Stimulated activated CD8-positive, alpha-beta memory T cell treated with anti-CD3 and anti-CD28 coated beads, Interleukin-4, amount 100 ng/mL, for 48 hours (primary cell): ENCODE data around the gene GTPBP2.
A peak's percentile ranks its signal among the peaks of the same experiment; 100 is the strongest.

Experiments
- DNase-seq: peaks from one replicate; pipeline ENCODE4 v3.0.0-alpha.2; 2020

The GTPBP2 gene

DNA sequence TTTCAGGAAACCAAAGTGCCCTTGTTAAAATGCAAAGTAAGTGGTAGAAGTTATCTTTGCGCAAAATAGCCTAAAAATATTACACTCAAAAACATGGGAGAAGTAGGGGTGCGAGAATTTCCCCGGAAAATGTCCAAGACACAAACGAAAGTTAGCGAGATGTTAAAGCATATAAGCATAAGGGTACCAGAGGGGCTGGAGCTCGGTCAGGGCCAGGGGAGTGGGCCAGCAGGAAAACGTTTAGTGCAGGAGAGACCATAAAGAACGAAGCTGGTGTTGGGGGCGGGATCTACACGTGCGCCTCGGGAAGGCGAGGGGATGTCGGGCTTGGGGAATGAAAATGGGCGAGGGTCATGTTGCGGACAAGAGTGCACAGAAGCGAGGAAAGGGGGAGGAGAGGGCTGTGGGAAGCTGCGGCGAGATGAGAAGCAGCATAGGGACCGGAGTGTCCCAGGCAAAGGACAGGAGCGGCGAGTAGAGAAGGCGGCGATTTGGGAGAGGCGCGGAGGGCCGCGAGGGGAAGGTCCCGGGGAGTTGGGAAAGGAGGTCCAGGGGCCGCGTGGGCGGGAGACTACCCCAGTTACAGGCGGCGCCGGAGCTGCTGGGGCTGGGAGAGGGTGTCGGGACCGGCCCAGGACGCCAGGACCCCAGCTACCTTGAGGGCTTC lies 53.8 kb downstream of the GTPBP2 start:
- peak; percentile 69 for DNase-seq

DNA sequence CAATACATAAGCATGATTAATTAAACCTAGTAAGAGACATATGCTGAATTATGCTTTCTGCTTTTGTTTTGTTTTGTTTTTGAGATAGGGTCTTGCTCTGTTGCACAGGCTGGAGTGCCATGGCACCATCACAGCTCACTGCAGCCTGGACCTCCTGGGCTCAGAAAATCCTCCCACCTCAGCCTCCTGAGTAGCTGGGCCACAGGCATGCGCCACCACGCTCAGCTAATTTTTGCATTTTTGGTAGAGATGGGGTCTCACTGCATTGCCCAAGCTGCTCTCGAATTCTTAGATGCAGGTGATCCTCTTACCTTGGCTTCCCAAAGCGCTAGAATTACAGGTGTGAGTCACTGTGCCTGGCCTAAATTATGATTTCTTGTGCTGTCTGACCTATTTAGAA lies 57.0 kb downstream of the GTPBP2 start:
- DNase-seq, result no peak

DNA sequence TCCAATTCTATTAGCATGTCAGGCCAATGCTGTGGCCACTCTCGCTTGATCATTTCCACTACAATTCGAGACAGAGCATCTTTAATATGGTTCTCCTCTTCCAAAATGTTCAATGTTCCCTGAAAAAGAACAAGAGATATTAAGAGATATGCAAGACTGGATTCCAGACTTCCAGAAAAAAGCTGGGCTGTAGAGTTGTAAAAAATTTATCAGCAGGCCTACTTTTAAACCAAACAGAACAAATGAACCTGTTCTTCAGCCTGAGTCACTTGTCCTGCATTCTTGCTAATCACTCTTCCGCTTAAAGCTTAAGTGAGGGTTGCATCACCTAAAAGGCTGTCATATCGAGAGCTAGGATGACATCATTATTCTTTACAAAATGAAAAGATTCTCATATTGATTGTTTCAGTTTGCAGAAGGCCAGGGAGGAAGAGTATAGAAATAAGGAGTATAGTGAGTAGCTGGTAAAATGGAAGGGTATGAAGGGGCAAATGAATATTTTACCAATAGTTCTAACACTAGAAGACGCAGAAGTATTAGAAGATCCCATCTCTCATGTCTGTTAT lies 58.1 kb downstream of the GTPBP2 start:
- no peak for DNase-seq
